ENCODE results near the gene FGF12. TPM values are rescaled to one million over a fixed set of nuclear protein-coding genes. Genes with fewer than 3 reads are reported as not detected.

The FGF12 gene
- total RNA-seq, 1 experiment from 2014 or later = 0.07 TPM

- Histone ChIP-seq H3K9ac (ENCODE audit: low read length) (no peak overlapping the region), H3K79me2 (ENCODE audit: insufficient read depth, low read length) (no peaks in the 10 kb centered on the region), H3K27me3 (ENCODE audit: insufficient read depth, low read length) (no peaks in the 10 kb centered on the region), H3K4me1 (ENCODE audit: control insufficient read depth in 1 of 2, insufficient read depth in 2 of 2, low read length in 2 of 2) (no peaks in the 10 kb centered on the region), H3K9me2 (ENCODE audit: insufficient read depth) (no peaks in the 10 kb centered on the region), H3K27ac (ENCODE audit: low read depth, low read length) (no peak overlapping the region), H3K36me3 (ENCODE audit: control insufficient read depth in 1 of 2, insufficient read depth in 2 of 2, low read length in 2 of 2) (no peaks in the 10 kb centered on the region), H2AFZ (ENCODE audit: low read depth, low read length, poor library complexity, severe bottlenecking) (no peak overlapping the region), H3K9me3 (ENCODE audit: control insufficient read depth in 1 of 2, insufficient read depth in 1 of 2, low read depth in 1 of 2, low read length in 2 of 2) (no peaks in the 10 kb centered on the region), H3K4me2 (ENCODE audit: low read length) (no peak overlapping the region), H3K4me3 (replicated peaks in 1 of 2; ENCODE audit: low read depth in 1 of 2, low read length in 2 of 2) (no peak overlapping the region), H4K20me1 (ENCODE audit: insufficient read depth) (no peaks in the 10 kb centered on the region)
- ChIA-PET RAD21 (ENCODE audit: low non-redundant PET in 1 of 2, low total read pairs in 2 of 2, uncharacterized antibody in 2 of 2, unreplicated experiment in 2 of 2) (no interaction called here), POLR2A (no interaction called here), CTCF (no interaction called here)
- TF ChIP-seq EGR1 (IDR thresholded peaks at IDR 0.05; ENCODE audit: low read depth) (no peak), CBX3 (IDR thresholded peaks at IDR 0.05; ENCODE audit: low read depth) (no peak), ELF1 (IDR thresholded peaks at IDR 0.05; ENCODE audit: borderline replicate concordance, low read depth) (no peak), ATF3 (IDR thresholded peaks at IDR 0.05) (no peak), SP1 (IDR thresholded peaks at IDR 0.05; ENCODE audit: low read depth) (no peak), MAX (IDR thresholded peaks at IDR 0.05) (no peak), SIN3A (IDR thresholded peaks at IDR 0.05; ENCODE audit: low read depth) (no peak), EZH2phosphoT487 (IDR thresholded peaks at IDR 0.05; ENCODE audit: borderline replicate concordance) (no peak), CTCF (IDR thresholded peaks at IDR 0.05 in 2 of 3, conservative IDR thresholded peaks at IDR 0.05 in 1 of 3; ENCODE audit: borderline replicate concordance in 1 of 3, insufficient read depth in 1 of 3, low read depth in 2 of 3, low read length in 2 of 3) (no peak), JUND (IDR thresholded peaks at IDR 0.05) (no peak), YY1 (IDR thresholded peaks at IDR 0.05; ENCODE audit: extremely low read depth, insufficient replicate concordance, low read depth, low read length) (no peak), ZNF274 (IDR thresholded peaks at IDR 0.05; ENCODE audit: low read depth, low read length) (no peak), SRF (IDR thresholded peaks at IDR 0.05; ENCODE audit: low read depth) (no peak), CEBPB (IDR thresholded peaks at IDR 0.05; ENCODE audit: low read depth) (no peak)
- ATAC-seq = no peak
- no peak for DNase-seq (ENCODE audit: low read depth, low spot score)
- intact Hi-C loops (cut with micrococcal nuclease) = no loop called here
- no TSS peak for BruUV-seq (replicated peaks)
Measured at GRCh38 chr3:192128922-192129321, 598.4 kb downstream of the FGF12 start.
